NCI-H2029 (cell line): Measurements from ENCODE around the gene CABLES1.
"Not testable (repeated sequence)": the region's sequence is repeated elsewhere in the genome, so short reads cannot be mapped to it uniquely, and the experiment has no call there.

Experiments
- DNase-seq: peaks from one replicate; lab custom pipeline; 2025; lab: John Stamatoyannopoulos, UW

The CABLES1 gene

DNA sequence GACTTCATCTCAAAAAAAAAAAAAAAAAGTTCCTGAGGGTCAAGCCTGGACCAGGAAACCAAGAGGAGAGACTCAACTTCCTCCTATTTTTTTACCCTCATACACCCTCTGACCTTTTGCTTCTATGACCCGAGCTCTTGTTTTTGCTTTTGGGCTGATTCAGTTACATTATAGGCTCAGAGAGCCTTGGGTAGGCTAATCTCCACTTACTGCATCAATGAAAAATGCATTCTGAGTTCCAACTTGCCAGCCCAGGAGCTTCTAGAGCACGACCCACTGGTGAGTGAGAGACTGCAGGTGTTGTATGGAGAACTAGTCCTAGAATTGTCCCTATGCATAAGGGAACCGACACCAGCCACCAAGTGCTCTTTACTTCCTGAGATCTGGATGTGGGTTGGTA is 91.1 kb downstream of the CABLES1 start:
- DNase-seq: no peak

DNA sequence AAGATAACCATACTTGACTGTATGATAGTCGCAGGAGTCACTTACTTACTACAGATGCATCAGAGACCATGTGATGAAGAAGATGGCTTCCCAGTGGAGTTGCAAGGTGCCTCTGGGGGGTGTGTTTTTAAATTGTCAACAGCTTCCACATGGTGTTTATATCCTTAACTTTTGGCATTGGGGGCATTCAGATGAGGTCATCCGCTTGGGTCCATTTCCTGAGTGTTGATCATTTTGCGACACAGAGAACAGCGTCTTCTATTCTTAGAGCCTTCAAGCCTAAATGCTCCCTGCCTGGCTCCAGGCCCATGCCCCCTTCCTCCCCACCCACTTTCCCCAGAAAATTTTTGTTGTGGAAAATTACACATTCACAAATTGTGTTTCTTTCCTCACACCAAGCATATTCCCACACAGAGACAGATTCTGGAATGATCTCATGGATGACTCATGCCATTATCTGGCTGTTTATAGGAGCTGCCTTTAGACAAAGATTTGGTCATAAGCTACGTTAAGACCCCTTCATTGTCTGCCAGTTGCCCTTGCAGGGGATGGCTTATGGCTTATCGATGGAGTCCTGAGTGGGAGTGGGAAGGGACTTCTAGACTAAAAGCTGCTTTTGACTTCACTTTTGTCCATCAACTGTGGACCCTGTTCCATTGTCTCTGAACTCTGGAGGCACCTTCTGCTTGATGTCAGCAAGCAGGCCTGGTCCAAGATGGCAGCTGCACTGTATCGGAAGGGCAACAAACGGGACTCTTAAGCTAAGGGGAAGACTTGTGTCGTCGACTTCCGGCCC is 91.8 kb downstream of the CABLES1 start:
- no peak for DNase-seq

DNA sequence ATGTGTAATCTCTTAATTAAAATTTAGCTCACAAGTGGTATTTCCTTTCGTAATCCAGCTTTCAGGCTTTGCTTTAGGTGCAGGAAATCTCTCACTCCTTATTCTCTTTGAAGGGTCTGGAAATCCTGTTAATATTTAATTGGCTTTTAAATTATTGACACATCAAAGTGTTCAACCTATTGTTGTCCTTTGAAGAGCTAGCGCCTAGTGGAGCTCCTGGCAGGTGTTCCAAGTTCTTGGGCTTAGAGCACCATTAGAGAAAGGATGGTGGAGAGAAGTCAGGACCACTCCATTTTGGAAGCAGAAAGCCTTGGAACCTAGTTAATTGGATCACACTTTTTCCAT is 92.4 kb downstream of the CABLES1 start:
- DNase-seq: peak; percentile 61

DNA sequence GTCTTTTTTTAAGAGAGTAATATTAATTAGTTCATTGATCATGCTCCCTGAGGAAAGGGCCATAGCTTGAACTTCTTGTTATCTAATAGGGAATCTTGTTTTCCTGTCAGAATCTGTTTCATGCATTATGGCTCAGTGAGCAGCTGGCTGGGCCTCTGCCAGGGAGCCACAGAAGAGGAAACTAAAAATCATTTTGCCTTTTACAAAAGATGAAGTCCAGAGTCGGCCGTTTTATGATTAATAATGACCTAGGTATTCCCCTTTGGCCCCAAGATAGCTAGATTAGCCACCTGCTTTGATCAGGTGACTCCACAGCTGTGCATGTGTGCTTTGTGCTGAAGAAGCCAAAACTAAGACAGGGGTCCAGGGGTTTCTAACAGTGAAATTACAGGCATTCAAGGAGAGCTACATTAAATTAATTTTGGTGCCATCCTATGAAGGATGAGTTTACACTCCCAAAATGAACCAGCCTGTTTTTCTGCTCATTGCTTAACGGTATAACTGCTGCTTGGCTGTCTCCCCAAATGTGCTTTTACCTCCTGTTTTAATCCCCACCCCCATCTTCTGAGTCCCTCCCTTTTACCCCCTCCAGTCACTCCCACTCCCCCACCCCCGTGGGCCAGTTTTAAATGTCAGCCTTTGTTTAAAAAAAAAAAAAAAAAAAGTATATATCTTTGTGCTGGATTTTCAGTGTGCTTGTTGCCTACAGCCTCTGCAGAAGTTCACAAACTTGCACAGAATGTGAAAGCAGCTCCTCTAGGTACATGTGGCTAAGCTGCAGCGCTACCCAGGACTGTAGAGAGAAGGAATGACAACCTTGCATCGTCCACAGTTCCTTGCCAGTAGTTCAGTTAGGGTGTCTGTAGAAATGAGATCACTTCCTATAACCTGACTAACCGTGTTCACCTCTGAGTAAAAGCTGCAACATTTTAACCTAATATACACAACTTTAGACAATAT is 93.1 kb downstream of the CABLES1 start:
- no peak for DNase-seq

DNA sequence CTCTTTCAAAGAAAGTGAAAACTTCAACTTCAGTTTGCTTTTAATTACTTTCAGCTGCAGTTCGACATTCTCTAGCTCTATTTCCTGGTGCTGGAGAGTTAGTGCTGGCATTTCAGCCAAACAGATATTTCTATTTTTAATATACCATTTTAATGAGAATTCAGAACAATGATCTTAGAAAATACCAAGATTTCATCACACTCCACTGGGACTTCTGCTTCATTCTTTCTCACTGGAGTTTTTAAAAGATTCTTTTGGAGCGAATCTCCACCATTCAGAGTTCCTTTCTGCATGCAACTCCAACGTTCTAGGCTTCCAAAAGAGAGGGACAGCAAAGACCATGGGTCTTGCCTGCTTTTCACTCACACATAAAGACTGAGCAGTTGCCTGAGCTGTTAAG is 94.2 kb downstream of the CABLES1 start:
- DNase-seq: no peak

DNA sequence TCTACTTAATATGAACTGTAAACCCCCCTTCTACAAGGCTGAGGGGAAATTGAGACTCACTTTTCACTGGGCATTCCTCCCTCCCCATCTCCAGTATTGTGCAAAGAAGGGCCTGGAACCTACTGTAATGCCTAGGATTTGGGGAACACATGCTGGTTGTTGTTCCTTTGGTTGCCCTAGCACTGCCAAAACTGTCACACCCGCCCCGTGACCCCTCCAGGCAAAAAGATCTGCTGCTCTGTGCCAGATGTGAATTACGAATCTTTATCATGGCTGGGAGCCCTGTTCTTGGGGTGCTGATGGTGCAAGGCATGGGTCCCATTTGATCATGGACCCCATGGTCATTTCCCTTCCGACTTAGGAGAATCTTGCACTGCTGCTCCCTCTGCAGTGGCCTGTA is 95.4 kb downstream of the CABLES1 start:
- DNase-seq: no peak

DNA sequence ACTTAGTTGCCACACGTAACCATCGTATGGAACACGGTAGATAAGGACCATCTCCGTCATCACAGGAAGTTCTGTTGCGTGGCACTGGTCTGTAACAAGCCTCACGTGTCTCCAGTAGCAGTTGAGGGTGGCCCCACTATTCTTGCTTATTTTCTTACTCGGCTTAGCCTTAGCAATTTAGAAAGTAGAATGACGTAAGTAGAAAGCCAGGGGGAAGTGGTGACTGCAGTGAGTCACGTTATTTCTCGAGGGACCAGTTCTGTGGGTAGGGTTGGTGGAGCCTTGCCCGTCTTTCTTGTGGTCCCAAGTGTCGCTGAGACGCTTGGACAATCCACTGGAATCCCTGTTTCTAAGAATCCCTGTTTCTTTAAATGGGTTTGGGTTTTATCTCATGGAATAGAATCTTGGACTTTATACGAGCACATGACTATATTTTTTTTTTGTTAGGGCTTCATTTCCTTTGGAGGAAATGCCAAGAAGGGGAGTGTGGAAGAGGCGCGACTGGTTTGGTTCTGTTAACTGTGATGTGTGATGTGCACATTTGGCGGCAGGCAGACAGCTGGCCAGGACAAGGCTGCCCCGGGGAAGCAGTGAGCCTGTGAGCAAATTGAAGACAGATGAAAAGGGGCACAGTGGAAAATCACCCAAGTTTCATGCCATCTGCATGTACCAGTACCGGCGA is 96.2 kb downstream of the CABLES1 start:
- no peak for DNase-seq

DNA sequence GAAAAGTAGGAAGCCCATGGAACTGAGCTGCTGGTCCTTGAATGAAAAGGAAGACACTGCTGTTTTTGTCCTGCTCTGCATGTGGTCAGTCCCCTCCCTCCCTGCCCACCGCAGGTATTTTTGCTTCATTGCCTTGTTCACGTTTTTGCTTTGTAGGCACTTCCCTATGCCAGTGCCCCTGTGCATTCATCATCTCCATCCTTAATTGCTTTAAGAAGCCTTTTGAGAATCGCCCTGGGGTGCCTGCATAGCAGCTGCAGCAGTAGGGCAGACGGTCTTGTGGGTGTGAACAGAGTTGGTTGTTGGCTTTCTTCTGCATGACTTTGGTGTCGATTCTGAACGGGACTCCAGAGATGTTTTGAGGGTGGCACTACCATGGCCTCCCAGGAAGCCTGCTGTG is 97.0 kb downstream of the CABLES1 start:
- no peak for DNase-seq

DNA sequence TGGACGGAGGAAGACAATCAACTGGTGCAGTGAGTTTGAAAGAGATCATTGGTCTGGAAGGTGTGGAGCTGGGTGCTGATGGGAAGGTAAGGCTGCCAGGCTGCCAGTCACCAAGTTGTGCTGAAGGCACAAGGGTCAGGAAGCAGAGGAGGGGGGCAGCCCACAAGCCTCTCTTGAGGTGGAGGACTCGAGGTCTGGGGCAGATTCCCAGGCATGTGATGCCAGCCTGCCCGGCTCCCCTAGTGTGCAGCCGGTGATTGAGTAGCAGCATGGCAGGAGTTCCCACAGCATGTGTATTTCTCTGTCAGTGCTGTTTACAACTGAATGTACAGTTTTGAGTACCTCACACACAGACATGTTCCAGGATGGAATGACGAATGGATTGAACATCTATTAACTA is 99.3 kb downstream of the CABLES1 start:
- no peak for DNase-seq

DNA sequence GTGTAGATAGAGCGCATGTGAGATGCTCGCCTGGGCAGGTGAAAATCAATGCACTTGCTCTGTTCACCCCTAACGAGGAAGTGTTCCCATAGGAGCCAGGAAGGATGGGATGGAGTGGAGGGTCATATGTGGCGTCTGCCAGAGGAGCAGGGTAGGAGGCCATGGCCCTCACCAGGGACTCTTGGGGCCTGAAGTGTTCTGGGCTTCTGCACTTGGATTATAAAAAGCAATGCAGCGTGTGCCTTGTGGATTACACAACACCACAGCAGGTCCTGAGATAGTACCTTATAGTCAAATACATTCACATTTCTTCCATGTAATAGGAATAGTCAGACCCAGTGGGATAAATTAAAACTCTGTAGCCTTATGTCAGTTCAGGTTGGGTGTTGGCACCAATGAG is 100.1 kb downstream of the CABLES1 start:
- DNase-seq: no peak

DNA sequence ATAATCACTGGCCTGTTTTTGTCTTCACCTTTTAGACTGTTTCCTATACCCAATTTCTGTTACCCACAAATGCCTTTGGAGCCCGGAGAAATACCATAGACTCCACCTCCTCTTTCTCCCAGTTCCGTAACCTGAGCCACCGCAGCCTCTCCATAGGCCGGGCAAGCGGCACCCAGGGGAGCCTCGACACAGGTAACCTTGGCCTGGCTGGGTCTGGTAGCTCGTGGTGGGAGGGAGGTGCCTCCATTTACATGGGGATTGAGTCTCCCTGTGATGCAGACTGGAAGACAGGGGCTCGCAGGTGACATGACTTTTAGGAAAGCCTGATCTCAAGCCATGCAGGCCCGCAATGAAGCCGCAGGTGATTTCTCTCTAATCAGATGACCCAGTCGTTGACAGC is 100.6 kb downstream of the CABLES1 start:
- DNase-seq: no peak

DNA sequence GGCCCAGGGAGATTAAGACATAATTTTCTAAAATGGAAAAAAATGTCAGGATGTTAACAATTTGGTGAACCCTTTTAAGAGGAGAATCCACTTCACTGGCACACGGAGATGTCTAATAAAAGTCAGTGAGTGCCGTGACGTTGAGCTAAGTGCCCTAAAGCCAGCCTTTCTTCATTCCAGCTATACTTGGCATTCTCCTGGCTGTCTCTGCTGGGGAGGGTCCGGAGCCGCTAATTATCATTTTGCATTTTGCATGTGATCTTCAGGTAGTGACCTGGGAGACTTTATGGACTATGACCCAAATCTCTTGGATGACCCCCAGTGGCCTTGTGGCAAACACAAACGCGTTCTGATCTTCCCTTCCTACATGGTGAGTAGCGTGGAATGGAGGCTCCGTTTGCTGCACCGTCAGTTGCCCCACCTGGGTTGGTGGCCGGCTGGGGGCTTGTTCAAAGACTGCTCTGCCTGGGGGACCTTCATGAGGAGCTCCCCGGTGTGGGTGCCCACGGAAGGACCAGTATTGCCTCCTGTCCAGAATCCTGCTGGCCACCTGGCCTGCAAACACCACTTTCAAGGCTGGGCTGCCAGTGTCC is 101.7 kb downstream of the CABLES1 start:
- no peak for DNase-seq

DNA sequence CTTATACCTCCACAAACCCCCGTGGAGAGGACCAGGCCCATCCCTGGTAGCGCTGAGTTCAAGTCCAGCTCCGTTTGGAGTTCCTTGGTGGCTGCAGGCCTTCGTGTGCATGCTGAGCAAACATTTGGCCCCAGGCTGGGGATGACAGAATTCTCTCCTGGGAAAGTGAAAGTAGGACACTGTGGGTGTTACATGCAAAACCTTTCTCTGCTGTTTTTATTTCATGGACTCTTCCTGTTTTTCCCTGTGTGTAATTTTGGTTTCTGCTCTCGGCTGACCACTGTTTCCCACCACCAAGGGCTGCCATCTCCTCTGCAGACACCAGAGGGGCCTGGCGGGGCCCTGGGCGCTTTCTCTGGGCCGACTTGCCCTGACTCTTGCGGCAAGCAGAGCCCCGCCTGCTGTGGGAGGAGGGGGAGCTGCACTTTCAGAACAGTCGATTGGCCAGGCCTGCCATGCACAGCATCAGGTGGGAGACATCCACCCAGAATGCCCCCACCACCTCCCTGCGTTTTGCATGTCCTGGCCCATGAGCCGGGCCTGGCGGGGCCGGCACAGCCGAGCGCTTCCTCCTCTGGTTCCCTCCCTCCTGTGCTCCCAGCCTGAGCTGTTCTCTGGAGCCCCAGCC is 102.4 kb downstream of the CABLES1 start:
- DNase-seq: peak; percentile 34

DNA sequence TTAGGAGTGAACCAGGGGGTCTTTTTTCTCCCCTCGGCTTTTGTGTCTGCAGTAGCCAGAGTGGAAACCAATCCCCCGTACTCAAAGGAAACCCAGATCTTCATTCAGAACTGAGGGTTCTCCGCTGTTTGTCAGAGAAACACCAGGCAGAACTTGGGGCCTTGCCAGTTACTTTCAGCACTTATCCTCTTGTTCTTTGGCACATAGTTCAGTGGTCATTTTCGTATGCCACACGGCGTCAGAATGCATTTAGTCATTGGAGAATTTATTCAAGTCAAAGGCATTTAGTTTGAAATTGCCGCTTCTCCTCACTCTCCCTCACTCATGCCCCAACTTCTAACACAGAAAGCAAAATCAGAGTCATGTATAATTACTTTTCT is 102.9 kb downstream of the CABLES1 start:
- DNase-seq: no peak

DNA sequence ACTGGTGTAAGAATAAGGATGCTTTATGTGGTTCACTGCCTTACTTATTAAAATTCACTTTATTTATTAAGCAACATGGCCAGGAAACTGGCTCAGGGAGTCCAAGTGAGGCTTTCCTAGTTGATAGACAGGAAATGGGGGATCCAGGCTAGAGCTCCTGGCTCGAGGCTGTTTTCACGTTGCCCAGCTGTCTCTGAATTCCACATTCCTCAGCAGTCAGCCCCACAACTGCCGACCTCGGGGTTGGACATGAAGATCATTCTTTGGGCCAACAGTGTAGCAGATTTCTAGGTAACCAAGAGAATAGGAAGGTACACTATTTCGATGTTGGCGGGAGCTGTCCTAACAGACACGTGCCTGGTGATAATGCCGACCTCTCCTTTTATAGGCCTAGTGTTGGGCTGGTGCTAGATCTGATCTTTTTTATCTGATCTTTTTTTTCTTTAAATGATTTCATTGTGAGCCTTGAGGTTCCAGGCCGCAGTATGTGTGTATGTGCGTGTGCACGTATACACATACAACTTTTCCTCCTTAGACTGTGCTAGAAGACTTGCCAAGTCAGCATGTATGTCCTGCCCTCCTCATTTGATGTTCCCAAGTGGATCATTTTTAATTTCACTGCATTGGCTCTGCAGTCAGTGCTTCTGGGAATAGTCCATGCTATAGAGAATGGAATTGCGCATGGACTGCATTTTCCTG is 103.5 kb downstream of the CABLES1 start:
- DNase-seq: no peak

DNA sequence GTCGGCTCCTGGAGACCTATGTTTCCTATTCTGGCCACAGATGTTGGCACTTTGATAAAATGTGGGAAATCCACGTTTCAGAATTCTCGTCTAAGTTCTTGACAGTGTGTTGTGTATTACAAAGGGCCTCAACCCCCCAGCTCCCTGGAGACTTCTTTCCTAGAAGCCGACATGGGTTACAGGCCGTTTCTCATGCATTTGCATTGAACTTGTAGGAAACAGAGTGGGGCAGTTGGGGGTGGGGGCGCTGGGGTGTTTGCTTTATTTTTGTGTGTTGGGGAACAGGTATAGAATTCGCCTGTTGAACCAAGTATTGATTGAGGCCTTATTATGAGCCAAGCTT is 104.0 kb downstream of the CABLES1 start:
- DNase-seq: no peak

DNA sequence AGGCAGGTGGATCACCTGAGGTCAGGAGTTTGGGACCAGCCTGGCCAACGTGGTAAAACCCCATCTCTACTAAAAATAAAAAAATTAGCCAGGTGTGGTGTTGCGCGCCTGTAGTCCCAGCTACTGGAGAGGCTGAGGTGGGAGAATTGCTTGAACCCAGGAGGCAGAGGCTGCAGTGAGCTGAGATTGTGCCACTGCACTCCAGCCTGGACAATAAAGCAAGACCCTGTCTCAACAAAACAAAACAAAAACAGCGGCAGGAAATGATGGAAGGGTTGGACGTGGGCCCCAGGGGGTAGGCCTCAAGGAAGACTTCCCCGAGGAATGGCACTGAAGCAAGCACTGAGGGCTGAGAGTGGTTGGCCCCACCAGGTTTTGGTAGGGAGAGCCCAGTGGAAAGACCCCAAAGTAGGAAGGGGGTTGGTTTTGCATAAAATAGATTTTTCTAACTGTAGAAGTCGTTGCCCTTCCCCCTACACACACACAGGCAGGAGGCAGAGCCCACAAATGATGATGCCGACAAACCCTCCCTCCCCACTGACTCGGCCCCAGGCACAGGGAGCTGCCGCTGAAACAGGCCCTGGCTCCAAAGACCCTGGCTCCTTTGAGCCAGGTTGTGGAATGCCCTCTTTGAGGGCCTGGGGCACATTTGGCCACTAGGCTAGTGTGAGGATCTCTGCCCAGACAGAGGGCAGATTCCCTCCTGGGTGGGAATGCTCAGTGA is 104.8 kb downstream of the CABLES1 start:
- no peak for DNase-seq

DNA sequence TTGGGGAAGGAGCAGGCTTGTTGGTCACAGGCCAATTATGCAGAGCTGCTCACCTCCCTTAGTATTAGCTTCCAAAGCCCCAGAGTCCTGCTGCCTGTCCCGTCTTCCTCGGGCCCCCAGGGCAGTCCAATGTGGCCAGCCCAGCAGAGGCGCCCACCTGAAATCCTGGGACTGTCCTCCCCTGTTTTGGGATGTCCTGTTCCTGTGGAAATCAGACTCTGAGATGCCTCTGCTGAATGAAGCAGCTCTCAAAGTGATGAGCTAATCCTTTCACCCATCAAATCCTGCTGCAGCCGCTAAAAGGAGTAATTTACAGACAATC is 105.3 kb downstream of the CABLES1 start:
- no peak for DNase-seq

DNA sequence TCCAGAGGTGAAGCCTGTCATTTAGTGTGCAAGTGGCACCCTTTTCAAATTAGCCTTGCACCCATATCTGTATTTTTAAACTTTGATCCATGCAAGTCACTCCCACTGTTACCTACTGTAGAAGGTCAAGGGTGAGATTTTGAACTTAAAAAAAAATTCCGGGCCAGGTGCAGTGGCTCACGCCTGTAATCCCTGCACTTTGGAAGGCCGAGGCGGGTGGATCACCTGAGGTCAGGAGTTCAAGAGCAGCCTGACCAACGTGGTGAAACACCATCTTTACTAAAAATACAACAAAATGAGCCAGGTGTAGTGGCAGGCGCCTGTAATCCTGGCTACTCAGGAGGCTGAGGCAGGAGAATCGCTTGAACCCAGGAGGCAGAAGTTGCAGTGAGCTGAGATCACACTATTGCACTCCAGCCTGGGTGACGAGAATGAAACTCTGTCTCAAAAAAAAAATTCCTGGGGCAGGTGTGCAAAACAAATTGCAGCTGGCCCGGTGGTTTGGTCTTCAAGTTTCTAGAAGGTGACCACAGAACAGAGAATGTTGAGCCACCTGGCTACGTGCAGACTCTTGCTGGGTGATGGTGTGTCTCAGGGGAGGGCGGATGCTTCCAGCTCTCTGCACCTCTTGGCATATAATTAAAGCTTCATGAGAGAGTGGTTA is 106.7 kb downstream of the CABLES1 start:
- not testable (repeated sequence) for DNase-seq

DNA sequence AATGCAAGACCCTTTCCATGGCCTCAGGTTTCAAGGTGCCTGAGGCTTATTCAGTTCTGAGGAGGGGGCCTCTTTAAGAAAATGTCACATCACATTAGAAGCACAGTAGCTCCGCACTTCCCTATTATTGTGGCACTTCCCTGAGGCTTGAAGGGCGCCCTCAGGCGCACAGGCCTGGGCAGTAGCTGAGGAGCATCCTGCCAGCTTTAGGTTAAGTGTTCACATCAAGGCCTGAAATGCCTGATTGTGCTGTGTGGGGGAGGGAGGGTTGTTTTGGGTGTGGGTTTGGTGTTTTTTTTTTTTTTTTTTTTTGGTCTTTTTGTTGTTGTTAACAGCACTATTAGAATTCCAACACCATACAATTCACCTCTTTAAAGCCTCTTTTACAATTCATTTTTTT is 107.9 kb downstream of the CABLES1 start:
- DNase-seq: no peak
